NCI-H526 (cell line): ENCODE data around the gene LMNTD2.
"Not testable (repeated sequence)": the region's sequence is repeated elsewhere in the genome, so short reads cannot be mapped to it uniquely, and the experiment has no call there.

ENCODE experiments used
- DNase-seq, 2 experiments: peaks; one replicate each; lab custom pipeline; 2025; lab: John Stamatoyannopoulos, UW

The LMNTD2 gene

DNA sequence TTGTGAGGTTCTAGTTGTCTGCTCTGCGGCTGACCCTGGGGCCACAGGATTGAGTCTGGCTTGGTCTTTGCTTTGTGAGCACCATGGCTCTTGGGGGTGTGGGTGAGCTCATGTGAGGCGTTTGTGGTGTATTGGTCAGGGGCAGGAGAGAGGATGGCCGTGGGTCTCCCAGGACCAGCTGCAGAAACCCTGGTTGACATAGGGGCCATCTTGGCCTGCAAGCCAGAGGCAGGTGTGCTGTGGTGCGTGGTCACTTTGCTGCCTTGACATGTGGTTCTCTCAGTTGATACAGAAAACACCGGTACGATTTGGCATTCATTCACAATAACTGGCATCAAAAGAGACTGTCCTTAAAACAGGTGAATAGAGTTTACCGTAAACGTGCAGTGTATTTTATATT lies 27.0 kb upstream of the LMNTD2 start:
- DNase-seq = no peak

DNA sequence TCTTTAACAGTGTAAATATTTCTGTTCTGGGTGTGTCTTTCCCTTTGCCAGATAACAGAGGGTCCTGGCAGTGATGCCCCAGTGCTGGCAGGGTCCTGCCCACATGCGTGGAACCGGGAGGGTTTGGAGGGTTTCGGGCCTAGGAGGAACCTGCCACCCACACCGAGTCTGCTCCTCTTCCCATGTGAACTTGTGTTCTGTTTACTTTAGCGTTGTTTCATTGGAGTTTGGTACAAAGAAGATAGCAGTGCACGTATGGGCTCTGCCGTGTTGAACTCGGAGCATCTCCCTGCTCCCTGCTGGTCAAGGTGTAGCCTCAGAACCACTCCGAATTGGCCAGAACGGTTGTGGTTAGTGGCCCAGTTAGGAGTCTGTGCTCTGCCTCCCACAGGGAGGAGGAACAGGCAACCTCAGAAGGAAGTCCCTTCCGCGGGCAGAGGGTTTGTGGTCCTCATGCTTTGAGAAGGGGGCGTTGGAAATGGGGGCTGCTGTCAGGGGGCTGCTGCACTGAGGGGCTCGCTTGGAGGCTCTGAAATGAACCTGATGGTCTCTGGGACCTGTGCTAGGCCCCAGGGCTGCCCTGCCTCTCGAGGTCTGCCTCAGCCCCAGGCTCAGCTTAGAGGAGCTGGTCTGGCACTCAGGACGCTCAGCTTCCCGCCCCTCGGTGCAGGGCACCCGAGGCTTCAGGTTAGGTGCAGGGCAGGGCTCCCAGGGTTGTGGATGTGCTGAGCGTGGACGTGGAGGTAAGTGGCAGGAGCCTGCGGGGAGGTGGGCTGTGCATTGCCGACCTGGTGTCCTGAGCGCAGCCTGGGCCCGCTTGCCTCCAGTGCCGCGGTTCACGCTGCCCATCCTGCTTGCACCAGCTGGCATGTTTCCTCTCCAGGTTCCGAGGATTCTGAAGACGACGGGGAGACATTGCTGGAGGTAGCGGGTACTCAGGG lies 26.1 kb upstream of the LMNTD2 start:
- DNase-seq = no peak

DNA sequence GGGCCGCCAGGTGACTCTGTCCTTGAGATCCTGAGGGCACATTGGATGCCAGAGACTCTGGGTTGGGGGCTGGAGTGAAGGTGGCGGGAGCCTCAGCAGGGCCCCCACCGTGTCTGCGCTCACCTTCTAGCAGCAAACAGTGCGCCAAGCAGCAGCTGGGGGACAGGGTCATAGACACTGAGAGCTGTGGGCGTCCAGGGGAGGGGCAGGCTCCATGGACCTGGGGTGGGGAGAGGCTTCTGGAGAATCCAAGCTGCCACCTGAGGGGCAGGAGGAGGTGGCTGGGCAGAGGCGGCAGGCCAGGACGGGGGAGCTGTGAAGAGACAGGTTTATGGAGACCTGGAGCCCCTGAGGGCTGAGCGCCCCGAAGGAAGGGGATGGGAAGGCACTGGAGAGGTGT lies 23.7 kb upstream of the LMNTD2 start:
- DNase-seq = no peak

DNA sequence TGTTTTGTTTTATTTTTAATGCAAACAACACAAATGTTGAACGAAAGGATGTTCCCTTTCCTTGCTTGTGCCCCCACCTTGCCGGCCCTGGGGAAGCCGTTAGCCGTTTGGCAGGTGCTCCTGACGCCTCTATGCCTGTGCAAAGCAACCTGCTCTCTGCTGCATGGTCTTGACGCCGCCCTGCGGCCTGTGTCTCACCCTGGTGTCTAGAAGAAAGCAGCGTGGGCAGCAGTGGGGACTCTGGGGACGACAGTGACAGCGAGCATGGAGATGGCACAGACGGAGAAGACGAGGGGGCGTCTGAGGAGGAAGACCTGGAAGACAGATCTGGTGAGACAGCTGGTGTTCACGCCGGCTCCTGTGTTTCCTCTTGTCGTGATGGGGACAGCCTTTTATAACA lies 21.2 kb upstream of the LMNTD2 start:
- DNase-seq = no peak

DNA sequence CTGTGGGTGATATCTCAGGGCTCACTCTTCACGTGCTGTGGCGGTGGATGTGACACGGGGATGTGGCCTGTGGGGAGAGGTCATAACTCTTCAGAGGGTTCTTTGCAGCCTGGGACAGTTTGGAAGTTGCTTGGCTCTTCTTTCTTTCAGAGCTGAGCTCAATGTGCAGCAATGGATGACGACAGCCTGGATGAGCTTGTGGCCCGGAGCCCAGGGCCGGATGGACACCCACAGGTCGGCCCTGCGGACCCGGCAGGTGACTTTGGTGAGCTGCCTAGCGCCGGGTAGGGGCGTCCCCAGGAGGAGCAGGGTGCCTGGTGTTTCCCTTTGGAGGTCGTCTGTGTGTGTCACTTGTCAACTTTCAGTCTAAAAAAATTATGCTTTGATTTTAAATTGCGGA lies 20.8 kb upstream of the LMNTD2 start:
- no peak for DNase-seq

DNA sequence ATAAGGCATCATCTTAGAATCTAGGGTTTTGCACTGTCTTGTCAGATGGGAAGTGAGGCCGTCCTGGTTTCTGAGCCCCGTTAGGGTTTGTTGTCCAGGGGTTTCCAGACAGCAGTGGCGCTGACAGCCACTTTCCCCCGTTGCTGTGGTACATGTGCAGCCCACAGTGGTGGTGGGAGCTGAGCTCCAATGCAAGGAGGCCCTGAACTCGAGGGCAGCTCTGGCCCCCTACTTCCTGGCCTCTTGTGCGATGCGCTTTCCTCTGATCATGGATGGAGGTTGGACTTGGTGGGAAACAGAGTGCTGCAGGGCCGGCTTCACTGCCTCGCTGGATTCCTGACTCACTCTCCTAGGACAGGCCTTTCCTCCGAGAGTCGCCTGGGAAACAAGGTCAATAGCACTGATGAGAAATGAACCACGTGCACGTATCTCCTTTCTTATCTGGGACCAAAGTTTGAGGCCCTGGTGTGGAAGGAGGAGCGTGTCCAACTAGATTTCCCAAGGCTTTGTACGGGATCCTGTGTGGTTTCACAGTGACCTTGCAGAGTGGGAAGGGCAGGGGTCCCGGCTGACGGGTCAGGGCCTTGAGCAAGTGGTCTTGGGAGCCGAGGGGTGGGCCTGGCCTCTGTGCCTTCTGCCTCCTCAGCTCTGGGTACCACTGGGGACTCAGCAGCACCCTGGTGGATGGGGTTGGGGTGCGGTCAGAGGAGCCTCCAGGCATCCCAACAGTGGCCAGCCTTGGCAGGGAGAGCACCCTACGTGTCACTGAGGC lies 19.5 kb upstream of the LMNTD2 start:
- no peak for DNase-seq

DNA sequence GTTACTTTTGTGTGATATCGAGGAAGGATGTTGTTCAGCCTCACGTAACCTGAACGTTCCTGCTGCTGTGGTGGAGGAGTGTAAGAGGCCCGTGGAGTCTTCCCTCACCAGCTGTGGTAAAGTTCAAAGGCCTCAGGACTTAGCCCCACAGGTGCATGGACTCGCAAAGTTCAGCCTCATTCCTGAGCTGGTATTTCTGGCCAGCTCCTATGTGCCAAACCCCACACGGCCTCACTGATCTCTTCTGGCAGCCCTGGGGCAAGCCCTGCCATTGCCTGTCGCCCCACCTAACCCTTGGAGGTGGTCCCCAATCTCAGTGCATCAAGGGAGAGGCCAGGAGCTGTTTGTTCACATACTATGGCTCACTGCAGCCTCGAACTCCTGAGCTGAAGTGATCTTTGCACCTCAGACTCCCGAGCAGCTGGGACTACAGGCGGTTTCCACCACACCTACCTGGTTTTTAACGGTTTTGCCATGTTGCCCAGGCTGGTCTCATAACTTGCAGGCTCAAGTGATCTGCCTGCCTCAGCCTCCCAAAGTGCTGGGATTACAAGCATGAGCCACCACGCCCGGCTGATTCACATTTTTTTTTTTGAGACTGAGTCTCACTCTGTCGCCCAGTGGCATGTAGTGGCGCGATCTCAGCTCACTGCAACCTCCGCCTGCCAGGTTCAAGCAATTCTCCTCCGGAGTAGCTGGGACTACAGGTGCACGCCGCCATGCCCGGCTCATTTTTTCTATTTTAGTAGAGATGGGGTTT lies 17.9 kb upstream of the LMNTD2 start:
- DNase-seq = no peak

DNA sequence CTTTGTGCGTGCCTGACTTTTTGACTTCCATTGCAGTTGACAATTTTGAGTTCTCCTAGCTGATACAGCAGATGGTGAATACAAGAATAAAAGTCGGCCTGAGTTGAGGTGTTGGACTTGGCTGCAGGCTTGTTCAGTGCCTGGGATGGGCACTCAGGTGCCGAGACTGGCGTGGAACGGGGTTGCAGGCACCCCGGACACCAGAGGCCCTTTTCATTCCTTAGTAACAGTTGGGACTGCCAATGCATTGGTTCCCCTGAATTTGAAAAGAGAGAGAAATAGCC lies 17.0 kb upstream of the LMNTD2 start:
- no peak for DNase-seq

DNA sequence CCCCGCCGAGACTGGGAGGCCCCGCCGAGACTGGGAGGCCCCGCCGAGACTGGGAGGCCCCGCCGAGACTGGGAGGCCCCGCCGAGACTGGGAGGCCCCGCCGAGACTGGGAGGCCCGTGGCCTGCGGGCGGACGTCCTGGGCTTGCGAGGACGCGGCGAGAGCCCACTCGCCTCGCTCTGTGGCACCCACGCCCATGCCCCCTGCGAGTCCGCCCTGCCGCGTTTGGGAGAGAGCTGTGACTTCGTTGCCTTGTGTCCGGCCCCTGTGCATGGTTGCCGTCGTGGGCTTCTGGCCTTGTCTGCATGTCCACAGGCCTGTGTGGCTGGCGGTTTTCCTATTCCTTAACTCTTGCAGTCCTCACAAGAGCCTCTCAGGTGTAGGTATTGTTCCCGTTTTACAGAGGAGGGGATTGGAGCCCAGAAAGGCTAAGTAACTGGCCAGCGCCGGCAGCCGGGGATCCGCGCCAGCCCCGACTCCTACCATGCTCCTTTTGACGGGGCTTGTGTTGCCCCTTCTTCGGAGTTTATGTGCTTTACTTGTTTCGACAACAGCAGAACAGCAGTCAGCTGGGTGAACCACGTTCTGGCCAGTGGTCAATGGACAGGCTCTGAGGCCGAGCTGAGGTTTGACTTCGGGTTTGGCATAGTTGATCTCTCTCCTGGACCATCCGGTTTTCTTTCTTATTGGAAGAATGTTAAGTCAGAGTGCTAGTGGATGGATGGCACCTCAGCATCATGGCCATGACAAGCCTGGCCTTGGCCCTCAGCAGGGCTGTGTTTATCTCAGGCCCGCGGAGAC lies 16.5 kb upstream of the LMNTD2 start:
- no peak for DNase-seq

DNA sequence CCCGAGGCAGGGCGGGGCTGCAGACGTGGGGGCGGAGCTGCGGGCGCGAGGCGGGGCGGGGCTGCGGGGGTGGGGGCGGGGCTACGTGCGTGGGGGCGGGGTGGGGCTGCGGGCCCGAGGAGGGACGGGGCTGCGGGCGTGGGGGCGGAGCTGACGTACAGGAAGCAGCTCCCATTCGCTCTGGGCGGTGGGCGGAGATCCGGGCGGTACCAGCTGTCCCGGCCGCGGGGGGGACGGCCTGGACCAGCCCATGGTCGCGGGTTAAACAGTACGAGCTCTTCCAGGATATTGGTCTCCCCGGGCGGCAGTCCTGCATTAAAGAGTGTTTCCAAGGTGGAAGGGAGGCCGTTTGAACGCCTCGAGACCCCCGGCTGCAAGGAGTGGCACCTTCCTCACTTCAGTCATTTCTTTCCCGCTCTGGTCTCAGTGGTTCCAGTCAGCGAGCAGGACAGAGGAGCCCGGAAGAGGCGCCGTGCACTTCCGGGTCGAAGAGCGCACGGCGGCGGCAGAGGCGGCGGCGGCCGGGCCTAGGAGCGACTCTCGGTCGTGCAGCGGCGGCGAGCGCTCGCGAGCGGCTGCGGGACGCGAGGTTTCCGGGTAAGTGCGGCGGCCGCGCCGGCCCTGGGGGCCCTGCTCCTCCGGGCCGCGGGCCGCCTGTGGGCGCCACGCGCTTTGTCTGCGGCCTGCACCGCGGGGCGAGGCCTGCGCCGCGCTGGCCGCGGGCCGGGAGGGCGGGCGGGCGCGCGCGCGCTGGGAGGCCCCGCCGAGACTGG lies 15.6 kb upstream of the LMNTD2 start, which contains the start of gene PHRF1:
PHRF1 (plus strand) TSS at position 475 of the 773 bp plus-strand sequence. CDS start 5,043 bp downstream, outside the sequence.
- DNase-seq = peak; percentile 90 to 97

DNA sequence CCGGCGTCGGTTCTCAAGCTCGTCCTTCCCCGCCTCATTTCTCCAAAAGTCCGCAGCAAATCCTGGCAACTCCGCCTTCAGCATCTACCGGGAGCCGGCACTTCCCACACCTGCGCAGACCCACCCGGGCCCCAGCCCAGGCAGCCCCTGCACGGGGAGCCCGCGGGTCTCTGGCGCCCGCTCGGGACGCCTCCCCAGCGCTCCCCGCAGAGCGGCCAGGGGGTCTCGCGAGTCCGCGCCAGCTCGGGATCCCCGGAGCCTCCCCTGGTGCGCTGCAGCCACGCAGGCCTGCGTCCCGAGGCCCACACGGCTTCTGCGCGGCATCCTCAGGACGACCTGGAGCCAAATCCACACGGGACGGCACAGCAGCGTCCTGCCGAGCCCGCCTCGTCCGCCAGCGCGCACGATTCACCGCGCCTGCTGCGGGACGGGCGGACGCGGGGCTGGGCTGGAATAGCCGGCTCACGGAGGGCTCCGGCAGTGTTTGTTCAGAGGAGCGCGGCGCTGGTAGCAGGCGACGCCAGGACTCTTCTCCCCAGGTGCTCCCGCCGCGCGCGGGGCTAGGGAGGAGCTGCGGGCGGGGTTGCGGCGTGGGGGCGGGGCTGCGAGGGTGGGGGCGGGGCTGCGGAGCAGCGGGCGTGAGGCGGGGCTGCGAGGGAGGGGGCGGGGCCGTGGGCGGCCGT lies 14.9 kb upstream of the LMNTD2 start:
- DNase-seq = peak; percentile 66 to 96

DNA sequence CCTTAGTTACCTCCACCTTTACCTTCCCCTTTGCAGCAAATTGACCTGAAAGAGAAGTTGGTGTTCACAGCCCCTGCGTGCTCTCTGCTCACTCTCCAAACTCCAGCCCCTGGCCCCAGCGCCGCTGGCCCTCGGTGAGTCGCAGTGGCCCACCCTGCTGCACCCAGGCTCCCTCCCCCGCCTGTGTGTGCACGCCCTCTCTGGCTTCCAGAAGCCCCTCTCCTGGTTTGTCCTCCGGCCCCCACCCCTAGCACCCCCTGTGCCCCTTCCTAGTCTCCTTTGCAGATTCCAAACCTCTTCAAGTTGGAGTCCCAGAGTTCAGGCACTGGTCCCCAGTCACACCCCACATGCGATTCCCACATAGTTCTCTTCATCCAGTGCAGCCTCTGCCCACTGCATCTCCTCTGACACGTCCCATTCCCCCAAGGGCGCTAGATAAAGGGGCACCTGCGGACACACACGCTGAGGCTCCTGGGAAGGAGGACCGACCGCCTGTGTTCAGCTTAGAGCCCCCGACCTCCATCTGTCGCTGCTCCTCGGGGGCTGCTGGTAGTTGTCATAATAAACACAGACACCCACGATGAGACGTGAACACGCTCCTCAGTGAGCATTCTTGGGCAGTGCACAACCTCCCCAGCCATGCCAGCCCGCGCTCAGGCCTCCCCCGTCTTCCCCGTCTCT lies 14.2 kb upstream of the LMNTD2 start:
- peak in 1 of 2 experiments; percentile 63 for DNase-seq

DNA sequence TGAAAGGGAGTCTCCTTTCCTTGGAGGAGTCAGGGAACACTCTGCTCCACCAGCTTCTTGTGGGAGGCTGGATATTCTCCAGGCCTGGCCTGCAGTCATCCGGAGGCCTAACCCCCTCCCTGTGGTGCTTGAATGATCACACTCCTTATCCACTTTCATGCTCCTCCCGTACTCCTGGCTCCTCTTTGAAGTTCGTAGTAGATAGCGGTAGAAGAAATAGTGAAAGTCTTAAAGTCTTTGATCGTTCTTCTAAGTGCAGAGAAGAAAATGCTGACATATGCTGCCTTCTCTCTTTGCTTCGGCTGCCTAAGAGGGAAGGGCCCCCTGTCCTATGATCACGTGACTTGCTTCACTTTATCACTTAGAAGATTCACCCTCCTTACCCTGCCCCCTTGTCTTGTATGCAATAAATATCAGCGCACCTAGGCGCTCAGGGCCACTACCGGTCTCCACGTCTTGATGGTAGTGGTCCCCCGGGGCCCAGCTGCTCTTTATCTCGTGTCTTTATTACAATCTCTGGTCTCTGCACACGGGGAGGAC lies 13.6 kb upstream of the LMNTD2 start:
- not testable (repeated sequence) for DNase-seq

DNA sequence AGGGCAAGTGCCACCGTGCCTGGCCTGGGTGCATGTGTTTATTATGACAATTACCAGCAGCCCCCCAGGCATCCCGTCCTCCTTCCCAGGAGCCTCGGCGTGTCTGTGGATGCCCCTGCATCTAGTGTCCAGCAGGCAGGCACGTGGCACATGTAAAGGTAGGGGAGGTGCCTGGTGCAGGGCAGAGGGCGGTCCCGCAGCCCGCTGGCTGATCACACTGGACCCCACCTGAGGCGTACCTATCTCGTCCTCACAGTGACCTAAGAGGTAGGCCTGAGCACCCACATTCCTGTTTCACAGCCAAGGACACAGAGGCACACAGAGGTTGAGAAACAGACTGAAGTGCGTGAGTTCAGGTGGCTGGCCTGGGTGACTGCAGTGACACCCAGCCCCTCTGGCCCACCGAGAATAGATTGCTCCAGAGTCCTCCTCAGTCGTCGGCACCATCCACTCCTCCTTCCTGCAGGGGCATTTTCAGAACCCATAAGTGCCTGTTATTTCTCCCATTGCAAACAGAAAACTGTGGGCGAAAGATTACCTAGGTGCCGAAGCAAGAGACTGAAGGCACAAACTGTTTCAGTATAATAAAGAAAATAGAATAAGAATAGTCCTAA lies 12.7 kb upstream of the LMNTD2 start:
- DNase-seq = no peak

DNA sequence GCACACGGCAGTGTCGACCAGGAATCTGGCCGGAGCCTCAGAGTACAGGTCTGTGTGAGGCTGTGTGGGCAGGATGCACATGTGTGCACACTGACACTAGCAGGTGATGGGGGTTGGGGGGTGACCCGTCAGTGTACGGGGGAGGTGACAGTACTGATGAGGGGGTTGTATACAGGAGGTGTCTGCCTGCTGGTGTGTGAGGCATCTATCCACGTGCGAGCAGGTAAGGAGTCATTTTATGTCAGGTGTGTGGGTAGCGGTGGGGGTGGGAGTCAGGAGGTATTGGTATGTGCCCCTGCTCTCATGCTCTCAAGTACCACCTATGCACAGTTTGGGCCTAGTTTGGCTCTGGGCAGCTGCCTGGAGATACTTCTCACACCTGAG lies 11.3 kb upstream of the LMNTD2 start:
- no peak for DNase-seq

DNA sequence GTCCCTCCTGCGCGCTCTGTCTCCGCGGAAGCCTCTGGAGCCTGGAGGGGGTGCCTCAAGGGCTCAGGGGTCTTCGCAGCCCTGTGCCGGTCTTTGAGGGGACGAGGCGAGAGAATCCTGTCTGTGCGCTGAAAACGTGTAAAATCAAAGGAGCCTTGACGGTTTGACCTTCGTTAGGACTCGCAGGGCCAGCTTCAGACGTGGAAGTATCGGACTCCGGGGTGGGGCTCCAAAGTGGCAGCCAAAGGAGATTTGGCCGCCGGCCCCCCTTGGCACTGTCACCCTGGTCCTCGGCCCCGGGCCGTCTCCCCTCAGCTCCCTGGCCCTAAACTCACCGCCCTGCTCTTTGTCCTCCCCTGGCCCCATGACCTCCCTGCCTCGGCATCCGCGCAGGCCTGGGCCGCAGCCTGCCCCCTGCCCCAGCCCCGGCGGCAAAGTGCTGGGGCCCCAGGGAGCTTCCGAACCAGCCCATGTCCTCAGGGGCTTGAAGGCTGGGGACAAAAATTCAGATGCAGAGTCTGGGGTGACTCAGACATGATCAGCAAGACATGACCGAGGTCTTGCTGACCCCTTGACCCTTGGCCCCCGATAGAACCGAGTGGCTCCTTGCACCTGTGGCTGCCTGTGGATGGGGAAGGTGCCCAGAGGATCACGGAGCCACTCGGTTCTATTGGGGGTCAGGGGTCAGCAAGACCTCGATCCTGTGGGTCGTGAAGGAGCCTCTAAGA lies 8.8 kb upstream of the LMNTD2 start:
- DNase-seq = no peak

DNA sequence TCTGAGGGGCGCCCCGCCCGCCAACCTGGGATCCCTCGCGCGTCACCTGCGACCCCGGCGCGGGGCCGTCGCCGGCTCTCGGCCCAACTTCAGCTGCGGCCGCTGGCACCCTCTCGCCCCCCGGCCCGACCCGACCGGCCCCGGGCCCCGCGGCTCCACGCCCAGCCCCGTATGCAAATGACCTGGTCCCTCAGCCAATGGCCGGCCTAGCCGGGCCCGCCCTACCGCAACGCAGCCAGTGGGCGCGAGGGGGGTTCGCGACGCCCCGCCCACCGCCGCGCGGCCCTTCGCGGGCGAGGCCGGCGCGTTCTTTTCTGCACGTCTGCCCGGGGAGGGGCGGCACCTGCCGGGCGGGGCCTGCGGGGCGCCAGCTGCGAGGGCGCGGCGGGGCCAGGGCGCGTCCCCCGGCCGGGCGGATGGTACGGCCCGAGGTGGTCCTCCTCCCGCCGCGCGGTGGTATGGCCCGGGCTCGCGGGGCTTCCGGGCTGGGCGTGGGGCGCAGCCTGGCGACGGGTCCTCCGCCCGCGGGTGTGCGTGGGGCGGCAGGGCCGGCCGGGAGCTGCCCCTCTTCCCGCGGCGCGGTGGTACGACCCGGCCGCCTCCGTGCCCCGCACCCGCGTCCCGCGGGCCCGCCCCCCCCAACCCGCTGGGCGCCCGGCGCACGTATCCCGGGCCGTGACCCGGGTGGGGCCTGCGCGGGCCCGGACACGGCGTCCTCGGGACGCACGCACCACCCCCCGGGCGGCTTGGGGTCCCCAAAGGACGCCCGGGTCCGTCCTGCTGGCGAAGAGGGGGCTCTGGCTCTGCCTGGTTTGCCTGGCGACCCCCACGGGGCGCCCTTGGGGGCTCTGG lies 8.0 kb upstream of the LMNTD2 start:
- DNase-seq = peak; percentile 74 to 99
